GM18909 (cell line): ENCODE data around the gene RABIF.
A peak's percentile ranks its signal among the peaks of the same experiment; 100 is the strongest.

Source experiments
- ATAC-seq: cut with Tn5 transposase; IDR thresholded peaks from one replicate; pipeline ENCODE4 v1.9.1; 2021; ENCODE audit warnings: mild to moderate bottlenecking; ENCODE audit not compliant: unreplicated experiment, poor library complexity

Gene RABIF

GRCh38 chr1:202880062-202880461 lies 8.9 kb downstream of the RABIF start:
- no peak for ATAC-seq

- no peak for ATAC-seq
Measured at GRCh38 chr1:202879128-202879527, 9.8 kb downstream of the RABIF start.

GRCh38 chr1:202873026-202873425 lies 15.9 kb downstream of the RABIF start:
- ATAC-seq, result no peak

- no peak for ATAC-seq
Measured at GRCh38 chr1:202871367-202871766, 17.6 kb downstream of the RABIF start.

- ATAC-seq, result no peak
Measured at GRCh38 chr1:202862679-202863560, 26.0 kb downstream of the RABIF start.

- ATAC-seq, result peak; percentile 88
Measured at GRCh38 chr1:202861420-202862132, 27.4 kb downstream of the RABIF start.

GRCh38 chr1:202860744-202861419 lies 28.1 kb downstream of the RABIF start:
- ATAC-seq, result peak; percentile 12

GRCh38 chr1:202858789-202859414 lies 30.0 kb downstream of the RABIF start:
- ATAC-seq, result no peak

GRCh38 chr1:202858331-202858730 lies 30.6 kb downstream of the RABIF start:
- ATAC-seq, result no peak

- no peak for ATAC-seq
Measured at GRCh38 chr1:202857136-202857610, 31.8 kb downstream of the RABIF start.

- ATAC-seq, result no peak
Measured at GRCh38 chr1:202856014-202856413, 32.9 kb downstream of the RABIF start.

- no peak for ATAC-seq
Measured at GRCh38 chr1:202854787-202855186, 34.2 kb downstream of the RABIF start.

GRCh38 chr1:202852163-202852904 lies 36.6 kb downstream of the RABIF start:
- no peak for ATAC-seq

GRCh38 chr1:202850593-202851362 lies 38.2 kb downstream of the RABIF start:
- ATAC-seq, result no peak

GRCh38 chr1:202848191-202848542 lies 40.8 kb downstream of the RABIF start:
- no peak for ATAC-seq

GRCh38 chr1:202844935-202845334 lies 44.0 kb downstream of the RABIF start:
- no peak for ATAC-seq

- ATAC-seq, result no peak
Measured at GRCh38 chr1:202844259-202844658, 44.7 kb downstream of the RABIF start.

GRCh38 chr1:202843081-202843480 lies 45.9 kb downstream of the RABIF start:
- no peak for ATAC-seq

GRCh38 chr1:202837746-202838262 lies 51.1 kb downstream of the RABIF start:
- no peak for ATAC-seq
